Measurements from ENCODE around the gene OR4F6. TPM values are rescaled to one million over a fixed set of nuclear protein-coding genes. Genes with fewer than 3 reads are reported as not detected.

The OR4F6 gene
- total and polyA plus RNA-seq, 2 donors (not counting 1 experiment from before 2014, with no cell fraction given), result not detected

GRCh38 chr15:101801048-101801447 lies 2.3 kb upstream of the OR4F6 start:
- no peak for DNase-seq (ENCODE audit: low read depth in 2 of 2)
- Histone ChIP-seq H3K4me1 (ENCODE audit: control insufficient read depth, extremely low read depth, insufficient read depth, low read length) (peaks cover 5% of the 10 kb centered on the region), H2AFZ (ENCODE audit: low read length) (no peak overlapping the region), H4K20me1 (ENCODE audit: control insufficient read depth, extremely low read depth, insufficient read depth, low read length) (no peaks in the 10 kb centered on the region), H3K4me2 (ENCODE audit: extremely low read depth, insufficient read depth, low read length) (no peak overlapping the region), H3K27ac (ENCODE audit: insufficient read depth, low read length) (no peak overlapping the region), H3K9ac (ENCODE audit: insufficient read depth, low read length) (no peak overlapping the region), H3K9me3 (ENCODE audit: control insufficient read depth, insufficient read depth, low read depth, low read length) (no peaks in the 10 kb centered on the region), H3K4me3 (replicated peaks in 1 of 4; ENCODE audit: control extremely low read depth in 1 of 4, insufficient read depth in 1 of 4, low read depth in 3 of 4, low read length in 4 of 4) (no peak overlapping the region), H3K36me3 (ENCODE audit: control insufficient read depth, insufficient read depth, low read length) (no peaks in the 10 kb centered on the region), H3K79me2 (ENCODE audit: control insufficient read depth, insufficient read depth, low read length) (no peaks in the 10 kb centered on the region), H3K27me3 (ENCODE audit: control insufficient read depth, insufficient read depth, low read length) (no peaks in the 10 kb centered on the region)
- TF ChIP-seq, protein P1, sequence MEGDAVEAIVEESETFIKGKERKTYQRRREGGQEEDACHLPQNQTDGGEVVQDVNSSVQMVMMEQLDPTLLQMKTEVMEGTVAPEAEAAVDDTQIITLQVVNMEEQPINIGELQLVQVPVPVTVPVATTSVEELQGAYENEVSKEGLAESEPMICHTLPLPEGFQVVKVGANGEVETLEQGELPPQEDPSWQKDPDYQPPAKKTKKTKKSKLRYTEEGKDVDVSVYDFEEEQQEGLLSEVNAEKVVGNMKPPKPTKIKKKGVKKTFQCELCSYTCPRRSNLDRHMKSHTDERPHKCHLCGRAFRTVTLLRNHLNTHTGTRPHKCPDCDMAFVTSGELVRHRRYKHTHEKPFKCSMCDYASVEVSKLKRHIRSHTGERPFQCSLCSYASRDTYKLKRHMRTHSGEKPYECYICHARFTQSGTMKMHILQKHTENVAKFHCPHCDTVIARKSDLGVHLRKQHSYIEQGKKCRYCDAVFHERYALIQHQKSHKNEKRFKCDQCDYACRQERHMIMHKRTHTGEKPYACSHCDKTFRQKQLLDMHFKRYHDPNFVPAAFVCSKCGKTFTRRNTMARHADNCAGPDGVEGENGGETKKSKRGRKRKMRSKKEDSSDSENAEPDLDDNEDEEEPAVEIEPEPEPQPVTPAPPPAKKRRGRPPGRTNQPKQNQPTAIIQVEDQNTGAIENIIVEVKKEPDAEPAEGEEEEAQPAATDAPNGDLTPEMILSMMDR (conservative IDR thresholded peaks at IDR 0.05 in 1 of 2, IDR thresholded peaks at IDR 0.05 in 1 of 2; ENCODE audit: low read depth in 1 of 2, low read length in 2 of 2), result no peak
- no peak for TF ChIP-seq EZH2 (IDR thresholded peaks at IDR 0.05; ENCODE audit: low read length, missing control alignments)

- Histone ChIP-seq H2AFZ (ENCODE audit: low read length) (no peak overlapping the region), H3K4me1 (ENCODE audit: control insufficient read depth, extremely low read depth, insufficient read depth, low read length) (peaks cover 3% of the 10 kb centered on the region), H3K27me3 (ENCODE audit: control insufficient read depth, insufficient read depth, low read length) (no peaks in the 10 kb centered on the region), H3K9me3 (ENCODE audit: control insufficient read depth, insufficient read depth, low read depth, low read length) (no peaks in the 10 kb centered on the region), H3K4me2 (ENCODE audit: extremely low read depth, insufficient read depth, low read length) (no peak overlapping the region), H3K79me2 (ENCODE audit: control insufficient read depth, insufficient read depth, low read length) (no peaks in the 10 kb centered on the region), H3K4me3 (replicated peaks in 1 of 4; ENCODE audit: control extremely low read depth in 1 of 4, insufficient read depth in 1 of 4, low read depth in 3 of 4, low read length in 4 of 4) (no peak overlapping the region), H3K9ac (ENCODE audit: insufficient read depth, low read length) (no peak overlapping the region), H3K27ac (ENCODE audit: insufficient read depth, low read length) (no peak overlapping the region), H4K20me1 (ENCODE audit: control insufficient read depth, extremely low read depth, insufficient read depth, low read length) (no peaks in the 10 kb centered on the region), H3K36me3 (ENCODE audit: control insufficient read depth, insufficient read depth, low read length) (no peaks in the 10 kb centered on the region)
- TF ChIP-seq EZH2 (IDR thresholded peaks at IDR 0.05; ENCODE audit: low read length, missing control alignments), result no peak
- TF ChIP-seq, protein P1 (conservative IDR thresholded peaks at IDR 0.05 in 1 of 2, IDR thresholded peaks at IDR 0.05 in 1 of 2; ENCODE audit: low read depth in 1 of 2, low read length in 2 of 2), result no peak
- DNase-seq (ENCODE audit: low read depth in 2 of 2), result peak in 1 of 2 donors; percentile 40
Measured at GRCh38 chr15:101803676-101804075, 367 bp downstream of the OR4F6 start.

GRCh38 chr15:101804375-101804774 lies 1.1 kb downstream of the OR4F6 start:
- TF ChIP-seq EZH2 (IDR thresholded peaks at IDR 0.05; ENCODE audit: low read length, missing control alignments), result no peak
- TF ChIP-seq, protein P1 (conservative IDR thresholded peaks at IDR 0.05 in 1 of 2, IDR thresholded peaks at IDR 0.05 in 1 of 2; ENCODE audit: low read depth in 1 of 2, low read length in 2 of 2), result no peak
- Histone ChIP-seq H3K9ac (ENCODE audit: insufficient read depth, low read length) (no peak overlapping the region), H3K27ac (ENCODE audit: insufficient read depth, low read length) (no peak overlapping the region), H4K20me1 (ENCODE audit: control insufficient read depth, extremely low read depth, insufficient read depth, low read length) (no peaks in the 10 kb centered on the region), H3K36me3 (ENCODE audit: control insufficient read depth, insufficient read depth, low read length) (no peaks in the 10 kb centered on the region), H3K79me2 (ENCODE audit: control insufficient read depth, insufficient read depth, low read length) (no peaks in the 10 kb centered on the region), H3K4me1 (ENCODE audit: control insufficient read depth, extremely low read depth, insufficient read depth, low read length) (peaks cover 3% of the 10 kb centered on the region), H3K27me3 (ENCODE audit: control insufficient read depth, insufficient read depth, low read length) (no peaks in the 10 kb centered on the region), H2AFZ (ENCODE audit: low read length) (no peak overlapping the region), H3K9me3 (ENCODE audit: control insufficient read depth, insufficient read depth, low read depth, low read length) (no peaks in the 10 kb centered on the region), H3K4me3 (replicated peaks in 1 of 4; ENCODE audit: control extremely low read depth in 1 of 4, insufficient read depth in 1 of 4, low read depth in 3 of 4, low read length in 4 of 4) (no peak overlapping the region), H3K4me2 (ENCODE audit: extremely low read depth, insufficient read depth, low read length) (no peak overlapping the region)
- no peak for DNase-seq (ENCODE audit: low read depth in 2 of 2)
